Erythroblast (primary cell): Measurements from ENCODE around the gene MED20.

Experiments used
- GATA1 ChIP-seq: IDR thresholded peaks from 2 replicates; pipeline ENCODE4 v1.6.1; 2011; ENCODE audit warnings: low read depth, mild to moderate bottlenecking, control low read depth, low read length, moderate library complexity
- POLR2A ChIP-seq: IDR thresholded peaks from 2 replicates; pipeline ENCODE4 v1.6.1; 2011; ENCODE audit warnings: mild to moderate bottlenecking, low read length

DNA sequence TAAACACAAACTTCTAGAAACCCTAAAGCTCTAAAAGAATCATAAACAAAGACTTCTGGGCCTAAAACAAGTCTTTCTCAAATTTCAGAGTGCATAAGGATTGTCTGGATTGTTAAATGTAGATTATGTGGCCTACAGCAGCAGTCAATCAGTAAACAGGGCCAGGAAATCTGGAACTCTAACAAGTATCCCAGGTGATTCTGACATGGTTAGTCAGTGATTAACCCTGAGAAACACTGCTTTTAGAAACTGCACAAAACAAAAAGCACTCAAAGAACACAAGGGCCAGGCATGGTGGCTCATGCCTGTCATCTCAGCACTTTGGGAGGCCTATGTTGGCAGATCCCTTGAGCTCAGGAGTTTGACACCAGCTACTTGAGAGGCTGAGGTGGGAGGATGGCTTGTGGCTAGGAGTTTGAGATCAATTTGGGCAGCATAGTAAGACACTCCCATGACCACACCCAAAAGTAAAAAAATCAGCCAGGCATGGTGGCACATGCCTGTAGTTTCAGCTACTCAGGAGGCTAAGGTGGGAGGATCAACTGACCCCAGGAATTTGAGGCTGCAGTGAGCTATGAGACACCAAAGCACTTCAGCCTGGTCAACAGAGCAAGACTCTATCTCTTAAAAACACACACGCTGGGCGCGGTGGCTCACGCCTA is 5.9 kb downstream of the MED20 start:
- TF ChIP-seq POLR2A (no peak), GATA1 (no peak)
